ENCODE measurements around the gene BCAR3. TPM values are rescaled to one million over a fixed set of nuclear protein-coding genes. Genes with fewer than 3 reads are reported as not detected.

BCAR3 gene
- total and polyA plus RNA-seq, 7 experiments from 2014 or later, result 0.22 to 1.7 (median 0.84) TPM

- H3K27ac Mint-ChIP-seq, result no peak overlapping the region
- POLR2A ChIA-PET, result no interaction called here
- intact Hi-C loops (cut with micrococcal nuclease), result loop anchor here in 1 of 2 donors (10.0 kb wide), 1 partner anchor 60 kb away; no protein-coding TSS in a partner anchor
- CTCF ChIA-PET, result no interaction called here
- H3K4me1 Mint-ChIP-seq, result peaks cover 0 to 20% (median 0%) of the 10 kb centered on the region in 7 donors
- ATAC-seq, result no peak
- Histone ChIP-seq H3K9me3 (ENCODE audit: control insufficient read depth in 2 of 3, low read length in 3 of 3) (no peaks in the 10 kb centered on the region), H3K36me3 (ENCODE audit: control insufficient read depth in 2 of 3, insufficient read depth in 3 of 3, low read length in 3 of 3) (no peaks in the 10 kb centered on the region), H3K27ac (ENCODE audit: low read depth, low read length) (no peak overlapping the region), H3K27me3 (ENCODE audit: control insufficient read depth in 2 of 2, insufficient read depth in 2 of 2, low read length in 2 of 2) (no peaks in the 10 kb centered on the region), H3K4me3 (ENCODE audit: low read length) (no peak overlapping the region), H3K4me1 (ENCODE audit: control insufficient read depth in 2 of 2, insufficient read depth in 2 of 2, low read length in 2 of 2) (no peaks in the 10 kb centered on the region)
- H3K36me3 Mint-ChIP-seq, result no peaks in the 10 kb centered on the region
- H3K27me3 Mint-ChIP-seq, result no peaks in the 10 kb centered on the region
- no peaks in the 10 kb centered on the region for H3K9me3 Mint-ChIP-seq
- no peak for DNase-seq
- H3K4me3 Mint-ChIP-seq, result no peak overlapping the region
Measured at GRCh38 chr1:93694819-93695218, 13.2 kb upstream of the BCAR3 start.

GRCh38 chr1:93694039-93694438 lies 12.4 kb upstream of the BCAR3 start:
- peaks cover 0 to 4% (median 0%) of the 10 kb centered on the region in 5 donors for H3K27me3 Mint-ChIP-seq
- DNase-seq (no peak), ATAC-seq (no peak)
- Histone ChIP-seq H3K4me3 (ENCODE audit: low read length) (no peak overlapping the region), H3K4me1 (ENCODE audit: control insufficient read depth in 2 of 2, insufficient read depth in 2 of 2, low read length in 2 of 2) (no peaks in the 10 kb centered on the region), H3K27me3 (ENCODE audit: control insufficient read depth in 2 of 2, insufficient read depth in 2 of 2, low read length in 2 of 2) (no peaks in the 10 kb centered on the region), H3K36me3 (ENCODE audit: control insufficient read depth in 2 of 3, insufficient read depth in 3 of 3, low read length in 3 of 3) (no peaks in the 10 kb centered on the region), H3K9me3 (ENCODE audit: control insufficient read depth in 2 of 3, low read length in 3 of 3) (no peaks in the 10 kb centered on the region), H3K27ac (ENCODE audit: low read depth, low read length) (no peak overlapping the region)
- H3K27ac Mint-ChIP-seq, result no peak overlapping the region
- intact Hi-C loops (cut with micrococcal nuclease), result loop anchor here in 1 of 2 donors (10.0 kb wide), 1 partner anchor 61 kb away; no protein-coding TSS in a partner anchor
- no peak overlapping the region for H3K4me3 Mint-ChIP-seq
- H3K36me3 Mint-ChIP-seq, result no peaks in the 10 kb centered on the region
- H3K4me1 Mint-ChIP-seq, result peaks cover 0 to 20% (median 0%) of the 10 kb centered on the region in 7 donors
- H3K9me3 Mint-ChIP-seq, result no peaks in the 10 kb centered on the region
- POLR2A ChIA-PET, result no interaction called here
- CTCF ChIA-PET, result no interaction called here

GRCh38 chr1:93692983-93693591 lies 11.4 kb upstream of the BCAR3 start:
- no peaks in the 10 kb centered on the region for H3K27me3 ChIP-seq (ENCODE audit: control insufficient read depth in 2 of 2, insufficient read depth in 2 of 2, low read length in 2 of 2)
- no peaks in the 10 kb centered on the region for H3K9me3 ChIP-seq (ENCODE audit: control insufficient read depth in 2 of 3, low read length in 3 of 3)
- ATAC-seq, result peak; percentile 64
- Mint-ChIP-seq H3K4me3 (peak overlapping the region in 1 of 10 donors; percentile 40), H3K4me1 (peaks cover 0 to 20% (median 0%) of the 10 kb centered on the region in 7 donors), H3K36me3 (no peaks in the 10 kb centered on the region), H3K27ac (peak overlapping the region in 1 of 9 donors; percentile 60), H3K27me3 (peaks cover 0 to 7% (median under 1%) of the 10 kb centered on the region in 5 donors), H3K9me3 (no peaks in the 10 kb centered on the region)
- DNase-seq, result peak in 1 of 9 donors; percentile 37
- no peak overlapping the region for H3K27ac ChIP-seq (ENCODE audit: low read depth, low read length)
- no peak overlapping the region for H3K4me3 ChIP-seq (ENCODE audit: low read length)
- intact Hi-C loops (cut with micrococcal nuclease), result loop anchor here in 1 of 2 donors (10.0 kb wide), 1 partner anchor 62 kb away; no protein-coding TSS in a partner anchor
- ChIA-PET POLR2A (no interaction called here), CTCF (no interaction called here)
- no peaks in the 10 kb centered on the region for H3K4me1 ChIP-seq (ENCODE audit: control insufficient read depth in 2 of 2, insufficient read depth in 2 of 2, low read length in 2 of 2)
- no peaks in the 10 kb centered on the region for H3K36me3 ChIP-seq (ENCODE audit: control insufficient read depth in 2 of 3, insufficient read depth in 3 of 3, low read length in 3 of 3)

- no peaks in the 10 kb centered on the region for H3K4me1 ChIP-seq (ENCODE audit: control insufficient read depth in 2 of 2, insufficient read depth in 2 of 2, low read length in 2 of 2)
- H3K27ac ChIP-seq (ENCODE audit: low read depth, low read length), result no peak overlapping the region
- no peaks in the 10 kb centered on the region for H3K9me3 ChIP-seq (ENCODE audit: control insufficient read depth in 2 of 3, low read length in 3 of 3)
- no peak for ATAC-seq
- ChIA-PET POLR2A (no interaction called here), CTCF (no interaction called here)
- Mint-ChIP-seq H3K27me3 (peaks cover 0 to 8% (median 3%) of the 10 kb centered on the region in 5 donors), H3K36me3 (no peaks in the 10 kb centered on the region), H3K27ac (peak overlapping the region in 1 of 9 donors; percentile 51), H3K9me3 (no peaks in the 10 kb centered on the region), H3K4me1 (peaks cover 0 to 20% (median 0%) of the 10 kb centered on the region in 7 donors), H3K4me3 (no peak overlapping the region)
- no peaks in the 10 kb centered on the region for H3K36me3 ChIP-seq (ENCODE audit: control insufficient read depth in 2 of 3, insufficient read depth in 3 of 3, low read length in 3 of 3)
- intact Hi-C loops (cut with micrococcal nuclease), result loop anchor here in 1 of 2 donors (10.0 kb wide), 1 partner anchor 62 kb away; no protein-coding TSS in a partner anchor
- H3K4me3 ChIP-seq (ENCODE audit: low read length), result no peak overlapping the region
- H3K27me3 ChIP-seq (ENCODE audit: control insufficient read depth in 2 of 2, insufficient read depth in 2 of 2, low read length in 2 of 2), result no peaks in the 10 kb centered on the region
- DNase-seq, result no peak
Measured at GRCh38 chr1:93692451-93692861, 10.8 kb upstream of the BCAR3 start.

GRCh38 chr1:93692026-93692425 lies 10.4 kb upstream of the BCAR3 start:
- H3K4me1 Mint-ChIP-seq, result peaks cover 0 to 20% (median 0%) of the 10 kb centered on the region in 7 donors
- ATAC-seq, result no peak
- POLR2A ChIA-PET, result no interaction called here
- peaks cover 0 to 8% (median 3%) of the 10 kb centered on the region in 5 donors for H3K27me3 Mint-ChIP-seq
- CTCF ChIA-PET, result no interaction called here
- Histone ChIP-seq H3K27me3 (ENCODE audit: control insufficient read depth in 2 of 2, insufficient read depth in 2 of 2, low read length in 2 of 2) (no peaks in the 10 kb centered on the region), H3K9me3 (ENCODE audit: control insufficient read depth in 2 of 3, low read length in 3 of 3) (no peaks in the 10 kb centered on the region), H3K4me1 (ENCODE audit: control insufficient read depth in 2 of 2, insufficient read depth in 2 of 2, low read length in 2 of 2) (no peaks in the 10 kb centered on the region), H3K27ac (ENCODE audit: low read depth, low read length) (no peak overlapping the region), H3K36me3 (ENCODE audit: control insufficient read depth in 2 of 3, insufficient read depth in 3 of 3, low read length in 3 of 3) (no peaks in the 10 kb centered on the region), H3K4me3 (ENCODE audit: low read length) (no peak overlapping the region)
- no peaks in the 10 kb centered on the region for H3K9me3 Mint-ChIP-seq
- no peaks in the 10 kb centered on the region for H3K36me3 Mint-ChIP-seq
- no peak overlapping the region for H3K27ac Mint-ChIP-seq
- DNase-seq, result no peak
- no peak overlapping the region for H3K4me3 Mint-ChIP-seq
- intact Hi-C loops (cut with micrococcal nuclease), result loop anchor here in 1 of 2 donors (10.0 kb wide), 1 partner anchor 63 kb away; no protein-coding TSS in a partner anchor

- Mint-ChIP-seq H3K27me3 (peaks cover 0 to 17% (median 5%) of the 10 kb centered on the region in 5 donors), H3K4me1 (peaks cover 0 to 20% (median 0%) of the 10 kb centered on the region in 7 donors), H3K27ac (no peak overlapping the region), H3K36me3 (no peaks in the 10 kb centered on the region), H3K9me3 (no peaks in the 10 kb centered on the region), H3K4me3 (no peak overlapping the region)
- POLR2A ChIA-PET, result no interaction called here
- no peaks in the 10 kb centered on the region for H3K27me3 ChIP-seq (ENCODE audit: control insufficient read depth in 2 of 2, insufficient read depth in 2 of 2, low read length in 2 of 2)
- no peak for ATAC-seq
- H3K27ac ChIP-seq (ENCODE audit: low read depth, low read length), result no peak overlapping the region
- H3K9me3 ChIP-seq (ENCODE audit: control insufficient read depth in 2 of 3, low read length in 3 of 3), result no peaks in the 10 kb centered on the region
- intact Hi-C loops (cut with micrococcal nuclease), result loop anchor here in 1 of 2 donors (10.0 kb wide), 1 partner anchor 64 kb away; no protein-coding TSS in a partner anchor
- no peaks in the 10 kb centered on the region for H3K4me1 ChIP-seq (ENCODE audit: control insufficient read depth in 2 of 2, insufficient read depth in 2 of 2, low read length in 2 of 2)
- no peak for DNase-seq
- no peaks in the 10 kb centered on the region for H3K36me3 ChIP-seq (ENCODE audit: control insufficient read depth in 2 of 3, insufficient read depth in 3 of 3, low read length in 3 of 3)
- H3K4me3 ChIP-seq (ENCODE audit: low read length), result no peak overlapping the region
- CTCF ChIA-PET, result no interaction called here
Measured at GRCh38 chr1:93690921-93691789, 9.5 kb upstream of the BCAR3 start.

Data from naive thymus-derived CD4-positive, alpha-beta T cell (primary cell).